ENCODE results near the gene AACS.
"Not testable (repeated sequence)": the region's sequence is repeated elsewhere in the genome, so short reads cannot be mapped to it uniquely, and the experiment has no call there.

The AACS gene

DNA sequence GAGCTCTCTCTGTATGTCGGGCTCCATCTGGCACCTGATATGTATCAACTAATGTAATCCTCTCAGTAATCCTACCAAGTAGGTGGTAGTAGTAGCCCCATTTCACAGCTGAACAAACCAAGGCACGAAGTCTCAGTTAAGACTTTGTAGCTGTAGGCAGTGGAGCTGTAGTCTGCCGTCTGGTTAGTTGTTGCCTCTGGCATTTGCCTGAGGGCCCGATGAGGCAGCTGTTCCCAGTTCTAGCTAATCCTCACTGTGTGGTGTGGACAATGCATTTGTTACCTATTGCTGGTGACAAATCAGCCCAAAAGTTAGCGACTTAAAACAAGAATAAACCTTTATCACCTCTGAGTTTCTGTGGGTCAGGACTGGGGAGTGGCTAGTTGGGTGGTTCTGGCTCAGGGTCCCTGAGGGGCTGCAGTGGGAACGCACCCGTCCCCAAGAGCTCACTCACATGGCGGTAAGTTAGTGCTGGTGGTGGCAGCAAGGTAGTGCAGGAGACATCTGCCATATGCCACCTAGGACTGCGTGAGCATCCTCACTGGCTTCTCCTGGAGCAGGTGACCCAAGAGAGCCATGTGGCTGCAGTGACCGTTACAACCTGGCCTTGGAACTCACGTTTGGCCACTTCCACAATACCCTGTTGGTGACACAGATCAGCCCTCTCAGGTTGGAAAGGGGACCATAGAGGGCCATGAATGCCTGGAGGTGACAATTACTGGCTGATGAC, 5.6 kb downstream of the AACS start:
- TF ChIP-seq CTCF (IDR thresholded peaks at IDR 0.05; ENCODE audit: poor library complexity, severe bottlenecking), result no peak
- H3K4me3 ChIP-seq (ENCODE audit: severe bottlenecking), result no peak overlapping the region
- H3K27me3 ChIP-seq (ENCODE audit: insufficient read depth, poor library complexity, severe bottlenecking), result no peaks in the 10 kb centered on the region
- no peaks in the 10 kb centered on the region for H3K9me3 ChIP-seq (ENCODE audit: severe bottlenecking)
- H3K36me3 ChIP-seq (ENCODE audit: low read depth), result peaks cover 20% of the 10 kb centered on the region
- no peak overlapping the region for H3K27ac ChIP-seq (ENCODE audit: poor library complexity, severe bottlenecking)
- DNase-seq (ENCODE audit: low spot score) (no peak), ATAC-seq (ENCODE audit: low read depth) (no peak)
- H3K4me1 ChIP-seq (ENCODE audit: insufficient read depth, poor library complexity, severe bottlenecking), result no peaks in the 10 kb centered on the region

- Histone ChIP-seq H3K4me1 (ENCODE audit: insufficient read depth, poor library complexity, severe bottlenecking) (no peaks in the 10 kb centered on the region), H3K4me3 (ENCODE audit: severe bottlenecking) (no peak overlapping the region), H3K27ac (ENCODE audit: poor library complexity, severe bottlenecking) (no peak overlapping the region), H3K36me3 (ENCODE audit: low read depth) (peaks cover 27% of the 10 kb centered on the region), H3K27me3 (ENCODE audit: insufficient read depth, poor library complexity, severe bottlenecking) (no peaks in the 10 kb centered on the region), H3K9me3 (ENCODE audit: severe bottlenecking) (no peaks in the 10 kb centered on the region)
- DNase-seq (ENCODE audit: low spot score) (no peak), ATAC-seq (ENCODE audit: low read depth) (no peak)
- no peak for TF ChIP-seq CTCF (IDR thresholded peaks at IDR 0.05; ENCODE audit: poor library complexity, severe bottlenecking)
Measured at GRCh38 chr12:125071456-125071855, 6.2 kb downstream of the AACS start.

- TF ChIP-seq CTCF (IDR thresholded peaks at IDR 0.05; ENCODE audit: poor library complexity, severe bottlenecking), result no peak
- H3K27me3 ChIP-seq (ENCODE audit: insufficient read depth, poor library complexity, severe bottlenecking), result no peaks in the 10 kb centered on the region
- H3K27ac ChIP-seq (ENCODE audit: poor library complexity, severe bottlenecking), result no peak overlapping the region
- H3K9me3 ChIP-seq (ENCODE audit: severe bottlenecking), result no peaks in the 10 kb centered on the region
- H3K4me3 ChIP-seq (ENCODE audit: severe bottlenecking), result no peak overlapping the region
- ATAC-seq (ENCODE audit: low read depth) (no peak), DNase-seq (ENCODE audit: low spot score) (no peak)
- no peaks in the 10 kb centered on the region for H3K4me1 ChIP-seq (ENCODE audit: insufficient read depth, poor library complexity, severe bottlenecking)
- peaks cover 37% of the 10 kb centered on the region for H3K36me3 ChIP-seq (ENCODE audit: low read depth)
Measured at GRCh38 chr12:125072496-125072895, 7.3 kb downstream of the AACS start.

- peaks cover 46% of the 10 kb centered on the region for H3K36me3 ChIP-seq (ENCODE audit: low read depth)
- DNase-seq (ENCODE audit: low spot score); ATAC-seq (ENCODE audit: low read depth); H3K27ac ChIP-seq (ENCODE audit: poor library complexity, severe bottlenecking); H3K4me3 ChIP-seq (ENCODE audit: severe bottlenecking); H3K4me1 ChIP-seq (ENCODE audit: insufficient read depth, poor library complexity, severe bottlenecking); H3K9me3 ChIP-seq (ENCODE audit: severe bottlenecking); H3K27me3 ChIP-seq (ENCODE audit: insufficient read depth, poor library complexity, severe bottlenecking): not testable (repeated sequence)
Measured at GRCh38 chr12:125074294-125074693, 9.1 kb downstream of the AACS start.

GRCh38 chr12:125076103-125076502, 10.9 kb downstream of the AACS start:
- Histone ChIP-seq H3K36me3 (ENCODE audit: low read depth) (peaks cover 48% of the 10 kb centered on the region), H3K4me3 (ENCODE audit: severe bottlenecking) (no peak overlapping the region), H3K9me3 (ENCODE audit: severe bottlenecking) (no peaks in the 10 kb centered on the region), H3K27ac (ENCODE audit: poor library complexity, severe bottlenecking) (no peak overlapping the region), H3K4me1 (ENCODE audit: insufficient read depth, poor library complexity, severe bottlenecking) (peaks cover 13% of the 10 kb centered on the region), H3K27me3 (ENCODE audit: insufficient read depth, poor library complexity, severe bottlenecking) (no peaks in the 10 kb centered on the region)
- no peak for TF ChIP-seq CTCF (IDR thresholded peaks at IDR 0.05; ENCODE audit: poor library complexity, severe bottlenecking)
- DNase-seq (ENCODE audit: low spot score) (no peak), ATAC-seq (ENCODE audit: low read depth) (no peak)

Data from RWPE2 (cell line).